Activated T-helper 2 cell treated with anti-CD3 and anti-CD28 coated beads, Interferon-gamma antibody, Interleukin-2, Interleukin-4, amounts not matched to agents 10 μg/mL and 5 μg/mL and 100 μg/mL, durations not matched to agents 14 hours and 24 hours and 36 hours (primary cell): ENCODE measurements around the gene TMEM255A. TPM values are rescaled to one million over a fixed set of nuclear protein-coding genes. Genes with fewer than 3 reads are reported as not detected.

Experiments used
- total RNA-seq: library from RNA; stranded (reverse); gene quantifications from 2 replicates; pipeline ENCODE4 v1.2.3, GENCODE V29; 2022

Gene TMEM255A
- total RNA-seq, 1 donor from 2014 or later = not detected

Other genes starting within 250 kb of the TMEM255A start
- not detected in 2 replicates for gene RHOXF2B, start 233.8 kb downstream of the TMEM255A start, total RNA-seq
- not detected in 2 replicates for gene RHOXF1, start 195.5 kb downstream of the TMEM255A start, total RNA-seq
- gene RHOXF2, start 152.8 kb downstream of the TMEM255A start, total RNA-seq = not detected in 2 replicates
- gene ZBTB33, start 60.6 kb downstream of the TMEM255A start, total RNA-seq = 13.3 and 13.4 TPM in 2 replicates
- not detected in 2 replicates for gene ATP1B4, start 50.6 kb upstream of the TMEM255A start, total RNA-seq
- gene LAMP2, start 157.8 kb upstream of the TMEM255A start, total RNA-seq = 39.8 and 40.7 TPM in 2 replicates
- 26.9 and 30.7 TPM in 2 replicates for gene CUL4B, start 249.5 kb upstream of the TMEM255A start, total RNA-seq